Activated naive CD4-positive, alpha-beta T cell treated with Interleukin-2 at 50 U/mL for 16 hours (primary cell): ENCODE measurements around the gene NUAK1.

Experiments used
- DNase-seq: peaks from one replicate; pipeline ENCODE4 v3.0.0-alpha.2; 2020

The NUAK1 gene

GRCh38 chr12:106051853-106052531 is 86.8 kb downstream of the NUAK1 start:
- DNase-seq: no peak

- DNase-seq: no peak
Measured at GRCh38 chr12:106049546-106049945, 89.2 kb downstream of the NUAK1 start.

GRCh38 chr12:106049105-106049504 is 89.6 kb downstream of the NUAK1 start:
- no peak for DNase-seq

GRCh38 chr12:106048676-106049075 is 90.1 kb downstream of the NUAK1 start:
- DNase-seq: no peak

GRCh38 chr12:106048016-106048415 is 90.7 kb downstream of the NUAK1 start:
- no peak for DNase-seq

GRCh38 chr12:106046947-106047346 is 91.8 kb downstream of the NUAK1 start:
- DNase-seq: no peak

GRCh38 chr12:106046301-106046846 is 92.4 kb downstream of the NUAK1 start:
- no peak for DNase-seq

- DNase-seq: no peak
Measured at GRCh38 chr12:106045251-106045674, 93.5 kb downstream of the NUAK1 start.

- no peak for DNase-seq
Measured at GRCh38 chr12:106044773-106045172, 94.0 kb downstream of the NUAK1 start.

- DNase-seq: no peak
Measured at GRCh38 chr12:106042037-106042436, 96.7 kb downstream of the NUAK1 start.

- DNase-seq: no peak
Measured at GRCh38 chr12:106040521-106040920, 98.2 kb downstream of the NUAK1 start.

- no peak for DNase-seq
Measured at GRCh38 chr12:106039646-106040404, 98.9 kb downstream of the NUAK1 start.

- DNase-seq: no peak
Measured at GRCh38 chr12:106039242-106039641, 99.5 kb downstream of the NUAK1 start.

- DNase-seq: no peak
Measured at GRCh38 chr12:106037524-106038298, 101.0 kb downstream of the NUAK1 start.

- no peak for DNase-seq
Measured at GRCh38 chr12:106035421-106035820, 103.3 kb downstream of the NUAK1 start.

- no peak for DNase-seq
Measured at GRCh38 chr12:106034316-106034715, 104.4 kb downstream of the NUAK1 start.

GRCh38 chr12:106033161-106033675 is 105.5 kb downstream of the NUAK1 start:
- no peak for DNase-seq

GRCh38 chr12:106032623-106032925 is 106.2 kb downstream of the NUAK1 start:
- DNase-seq: no peak

GRCh38 chr12:106031761-106032622 is 106.8 kb downstream of the NUAK1 start:
- no peak for DNase-seq

GRCh38 chr12:106030210-106031071 is 108.3 kb downstream of the NUAK1 start:
- DNase-seq: no peak

- DNase-seq: no peak
Measured at GRCh38 chr12:106029532-106029931, 109.2 kb downstream of the NUAK1 start.
